GM18870 (cell line): ENCODE data around the gene ITGB8.

Experiments
- ATAC-seq: cut with Tn5 transposase; IDR thresholded peaks from one replicate; pipeline ENCODE4 v1.9.1; 2021; ENCODE audit warnings: moderate library complexity; ENCODE audit not compliant: unreplicated experiment

Gene ITGB8

GRCh38 chr7:20331910-20332813, 1.5 kb downstream of the ITGB8 start:
- no peak for ATAC-seq

- ATAC-seq: no peak
Observed at GRCh38 chr7:20338285-20338684, 7.6 kb downstream of the ITGB8 start.

GRCh38 chr7:20340839-20341238, 10.1 kb downstream of the ITGB8 start:
- no peak for ATAC-seq

GRCh38 chr7:20343205-20343604, 12.5 kb downstream of the ITGB8 start:
- ATAC-seq: no peak

- no peak for ATAC-seq
Observed at GRCh38 chr7:20343941-20344340, 13.2 kb downstream of the ITGB8 start.

- ATAC-seq: no peak
Observed at GRCh38 chr7:20344396-20344795, 13.7 kb downstream of the ITGB8 start.

- no peak for ATAC-seq
Observed at GRCh38 chr7:20346577-20346976, 15.9 kb downstream of the ITGB8 start.

- no peak for ATAC-seq
Observed at GRCh38 chr7:20347680-20348079, 17.0 kb downstream of the ITGB8 start.

- no peak for ATAC-seq
Observed at GRCh38 chr7:20348125-20348807, 17.6 kb downstream of the ITGB8 start.

GRCh38 chr7:20350518-20350951, 19.8 kb downstream of the ITGB8 start:
- no peak for ATAC-seq

- ATAC-seq: no peak
Observed at GRCh38 chr7:20350996-20351692, 20.4 kb downstream of the ITGB8 start.

GRCh38 chr7:20351901-20352300, 21.2 kb downstream of the ITGB8 start:
- ATAC-seq: no peak

GRCh38 chr7:20352573-20353306, 22.0 kb downstream of the ITGB8 start:
- no peak for ATAC-seq

- no peak for ATAC-seq
Observed at GRCh38 chr7:20354610-20355528, 24.2 kb downstream of the ITGB8 start.

- no peak for ATAC-seq
Observed at GRCh38 chr7:20358106-20358505, 27.4 kb downstream of the ITGB8 start.

- ATAC-seq: no peak
Observed at GRCh38 chr7:20358762-20359282, 28.1 kb downstream of the ITGB8 start.

- no peak for ATAC-seq
Observed at GRCh38 chr7:20359341-20359963, 28.8 kb downstream of the ITGB8 start.

- no peak for ATAC-seq
Observed at GRCh38 chr7:20362574-20363253, 32.0 kb downstream of the ITGB8 start.
